ENCODE measurements around the gene FXN.

GRCh38 chr9:69136185-69136584 is 100.6 kb downstream of the FXN start:
- TF ChIP-seq, protein P1, sequence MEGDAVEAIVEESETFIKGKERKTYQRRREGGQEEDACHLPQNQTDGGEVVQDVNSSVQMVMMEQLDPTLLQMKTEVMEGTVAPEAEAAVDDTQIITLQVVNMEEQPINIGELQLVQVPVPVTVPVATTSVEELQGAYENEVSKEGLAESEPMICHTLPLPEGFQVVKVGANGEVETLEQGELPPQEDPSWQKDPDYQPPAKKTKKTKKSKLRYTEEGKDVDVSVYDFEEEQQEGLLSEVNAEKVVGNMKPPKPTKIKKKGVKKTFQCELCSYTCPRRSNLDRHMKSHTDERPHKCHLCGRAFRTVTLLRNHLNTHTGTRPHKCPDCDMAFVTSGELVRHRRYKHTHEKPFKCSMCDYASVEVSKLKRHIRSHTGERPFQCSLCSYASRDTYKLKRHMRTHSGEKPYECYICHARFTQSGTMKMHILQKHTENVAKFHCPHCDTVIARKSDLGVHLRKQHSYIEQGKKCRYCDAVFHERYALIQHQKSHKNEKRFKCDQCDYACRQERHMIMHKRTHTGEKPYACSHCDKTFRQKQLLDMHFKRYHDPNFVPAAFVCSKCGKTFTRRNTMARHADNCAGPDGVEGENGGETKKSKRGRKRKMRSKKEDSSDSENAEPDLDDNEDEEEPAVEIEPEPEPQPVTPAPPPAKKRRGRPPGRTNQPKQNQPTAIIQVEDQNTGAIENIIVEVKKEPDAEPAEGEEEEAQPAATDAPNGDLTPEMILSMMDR (IDR thresholded peaks at IDR 0.05), result no peak
- TF ChIP-seq POLR2A (IDR thresholded peaks at IDR 0.05), result no peak
